ENCODE measurements around the gene NCOA1.

- TF ChIP-seq POLR2A (IDR thresholded peaks at IDR 0.05; ENCODE audit: low read depth, low read length) = no peak
- TF ChIP-seq POLR2AphosphoS5 (IDR thresholded peaks at IDR 0.05; ENCODE audit: low read depth, low read length) = no peak
- TF ChIP-seq TAF1 (IDR thresholded peaks at IDR 0.05; ENCODE audit: low read depth, low read length) = no peak
- TF ChIP-seq POU2F2 (IDR thresholded peaks at IDR 0.05; ENCODE audit: low read depth, low read length) = no peak
- no peak for TF ChIP-seq PAX5 (IDR thresholded peaks at IDR 0.05; ENCODE audit: insufficient read depth, low read length, severe bottlenecking)
Measured at GRCh38 chr2:24690524-24690923, 199.5 kb downstream of the NCOA1 start.

Data from GM12891 (cell line).